Measurements from ENCODE around the gene NAP1L4.

Gene NAP1L4

GRCh38 chr11:2983908-2984307 lies 8.2 kb downstream of the NAP1L4 start:
- no peak for TF ChIP-seq ZNF274 (IDR thresholded peaks at IDR 0.05; ENCODE audit: low read depth, low read length)
- TF ChIP-seq YY1 (IDR thresholded peaks at IDR 0.05; ENCODE audit: insufficient read depth, insufficient read length), result no peak
- TF ChIP-seq SUZ12 (IDR thresholded peaks at IDR 0.05; ENCODE audit: extremely low read depth, insufficient read depth, insufficient read length), result no peak
- Histone ChIP-seq H3K4me1 (ENCODE audit: insufficient read depth, insufficient read length) (peaks cover 5% of the 10 kb centered on the region), H3K27me3 (ENCODE audit: insufficient read depth, insufficient read length) (no peaks in the 10 kb centered on the region), H3K36me3 (ENCODE audit: insufficient read depth, insufficient read length, low read length) (peaks cover 46% of the 10 kb centered on the region), H3K9ac (ENCODE audit: insufficient read length, low read depth) (no peak overlapping the region), H3K4me3 (ENCODE audit: insufficient read length, low read depth) (no peak overlapping the region), H3K9me3 (ENCODE audit: insufficient read depth, low read length) (no peaks in the 10 kb centered on the region)
- no peak for DNase-seq (ENCODE audit: low read depth, low spot score)

GRCh38 chr11:2982214-2982613 lies 9.9 kb downstream of the NAP1L4 start:
- no peak for TF ChIP-seq SUZ12 (IDR thresholded peaks at IDR 0.05; ENCODE audit: extremely low read depth, insufficient read depth, insufficient read length)
- no peak for TF ChIP-seq YY1 (IDR thresholded peaks at IDR 0.05; ENCODE audit: insufficient read depth, insufficient read length)
- no peak for TF ChIP-seq ZNF274 (IDR thresholded peaks at IDR 0.05; ENCODE audit: low read depth, low read length)
- H3K4me3 ChIP-seq (ENCODE audit: insufficient read length, low read depth), result no peak overlapping the region
- peaks cover 54% of the 10 kb centered on the region for H3K36me3 ChIP-seq (ENCODE audit: insufficient read depth, insufficient read length, low read length)
- H3K4me1 ChIP-seq (ENCODE audit: insufficient read depth, insufficient read length), result no peaks in the 10 kb centered on the region
- H3K9ac ChIP-seq (ENCODE audit: insufficient read length, low read depth), result no peak overlapping the region
- no peaks in the 10 kb centered on the region for H3K27me3 ChIP-seq (ENCODE audit: insufficient read depth, insufficient read length)
- DNase-seq (ENCODE audit: low read depth, low spot score), result no peak
- no peaks in the 10 kb centered on the region for H3K9me3 ChIP-seq (ENCODE audit: insufficient read depth, low read length)

- TF ChIP-seq ZNF274 (IDR thresholded peaks at IDR 0.05; ENCODE audit: low read depth, low read length) (no peak), SUZ12 (IDR thresholded peaks at IDR 0.05; ENCODE audit: extremely low read depth, insufficient read depth, insufficient read length) (no peak), YY1 (IDR thresholded peaks at IDR 0.05; ENCODE audit: insufficient read depth, insufficient read length) (no peak)
- H3K9me3 ChIP-seq (ENCODE audit: insufficient read depth, low read length), result no peaks in the 10 kb centered on the region
- DNase-seq (ENCODE audit: low read depth, low spot score), result no peak
- no peak overlapping the region for H3K4me3 ChIP-seq (ENCODE audit: insufficient read length, low read depth)
- no peaks in the 10 kb centered on the region for H3K4me1 ChIP-seq (ENCODE audit: insufficient read depth, insufficient read length)
- H3K36me3 ChIP-seq (ENCODE audit: insufficient read depth, insufficient read length, low read length), result peaks cover 62% of the 10 kb centered on the region
- no peak overlapping the region for H3K9ac ChIP-seq (ENCODE audit: insufficient read length, low read depth)
- no peaks in the 10 kb centered on the region for H3K27me3 ChIP-seq (ENCODE audit: insufficient read depth, insufficient read length)
Observed at GRCh38 chr11:2981130-2981529, 11.0 kb downstream of the NAP1L4 start.

- Histone ChIP-seq H3K9me3 (ENCODE audit: insufficient read depth, low read length) (no peaks in the 10 kb centered on the region), H3K9ac (ENCODE audit: insufficient read length, low read depth) (no peak overlapping the region), H3K4me3 (ENCODE audit: insufficient read length, low read depth) (no peak overlapping the region), H3K4me1 (ENCODE audit: insufficient read depth, insufficient read length) (no peaks in the 10 kb centered on the region), H3K27me3 (ENCODE audit: insufficient read depth, insufficient read length) (no peaks in the 10 kb centered on the region), H3K36me3 (ENCODE audit: insufficient read depth, insufficient read length, low read length) (peaks cover 70% of the 10 kb centered on the region)
- no peak for DNase-seq (ENCODE audit: low read depth, low spot score)
- TF ChIP-seq SUZ12 (IDR thresholded peaks at IDR 0.05; ENCODE audit: extremely low read depth, insufficient read depth, insufficient read length), result no peak
- no peak for TF ChIP-seq ZNF274 (IDR thresholded peaks at IDR 0.05; ENCODE audit: low read depth, low read length)
- TF ChIP-seq YY1 (IDR thresholded peaks at IDR 0.05; ENCODE audit: insufficient read depth, insufficient read length), result no peak
Observed at GRCh38 chr11:2980168-2980840, 11.8 kb downstream of the NAP1L4 start.

- no peaks in the 10 kb centered on the region for H3K4me1 ChIP-seq (ENCODE audit: insufficient read depth, insufficient read length)
- H3K9ac ChIP-seq (ENCODE audit: insufficient read length, low read depth), result no peak overlapping the region
- no peak for DNase-seq (ENCODE audit: low read depth, low spot score)
- H3K9me3 ChIP-seq (ENCODE audit: insufficient read depth, low read length), result no peaks in the 10 kb centered on the region
- TF ChIP-seq ZNF274 (IDR thresholded peaks at IDR 0.05; ENCODE audit: low read depth, low read length), result no peak
- TF ChIP-seq YY1 (IDR thresholded peaks at IDR 0.05; ENCODE audit: insufficient read depth, insufficient read length), result no peak
- no peak for TF ChIP-seq SUZ12 (IDR thresholded peaks at IDR 0.05; ENCODE audit: extremely low read depth, insufficient read depth, insufficient read length)
- no peaks in the 10 kb centered on the region for H3K27me3 ChIP-seq (ENCODE audit: insufficient read depth, insufficient read length)
- no peak overlapping the region for H3K4me3 ChIP-seq (ENCODE audit: insufficient read length, low read depth)
- peaks cover 82% of the 10 kb centered on the region for H3K36me3 ChIP-seq (ENCODE audit: insufficient read depth, insufficient read length, low read length)
Observed at GRCh38 chr11:2977113-2977512, 15.0 kb downstream of the NAP1L4 start.

- H3K9ac ChIP-seq (ENCODE audit: insufficient read length, low read depth), result no peak overlapping the region
Observed at GRCh38 chr11:2976294-2977063, 15.7 kb downstream of the NAP1L4 start.

GRCh38 chr11:2975594-2975993 lies 16.5 kb downstream of the NAP1L4 start:
- Histone ChIP-seq H3K36me3 (ENCODE audit: insufficient read depth, insufficient read length, low read length) (peaks cover 97% of the 10 kb centered on the region), H3K4me1 (ENCODE audit: insufficient read depth, insufficient read length) (no peaks in the 10 kb centered on the region), H3K9ac (ENCODE audit: insufficient read length, low read depth) (no peak overlapping the region), H3K4me3 (ENCODE audit: insufficient read length, low read depth) (no peak overlapping the region), H3K9me3 (ENCODE audit: insufficient read depth, low read length) (no peaks in the 10 kb centered on the region), H3K27me3 (ENCODE audit: insufficient read depth, insufficient read length) (no peaks in the 10 kb centered on the region)
- no peak for DNase-seq (ENCODE audit: low read depth, low spot score)
- no peak for TF ChIP-seq ZNF274 (IDR thresholded peaks at IDR 0.05; ENCODE audit: low read depth, low read length)
- TF ChIP-seq SUZ12 (IDR thresholded peaks at IDR 0.05; ENCODE audit: extremely low read depth, insufficient read depth, insufficient read length), result no peak
- TF ChIP-seq YY1 (IDR thresholded peaks at IDR 0.05; ENCODE audit: insufficient read depth, insufficient read length), result no peak

More at GRCh38 chr11:2976294-2977063, 15.7 kb downstream of the NAP1L4 start:
- H3K36me3 ChIP-seq (ENCODE audit: insufficient read depth, insufficient read length, low read length), result peaks cover 88% of the 10 kb centered on the region
- no peak for TF ChIP-seq SUZ12 (IDR thresholded peaks at IDR 0.05; ENCODE audit: extremely low read depth, insufficient read depth, insufficient read length)
- no peak for TF ChIP-seq ZNF274 (IDR thresholded peaks at IDR 0.05; ENCODE audit: low read depth, low read length)
- TF ChIP-seq YY1 (IDR thresholded peaks at IDR 0.05; ENCODE audit: insufficient read depth, insufficient read length), result no peak
- H3K27me3 ChIP-seq (ENCODE audit: insufficient read depth, insufficient read length), result no peaks in the 10 kb centered on the region
- H3K4me3 ChIP-seq (ENCODE audit: insufficient read length, low read depth), result no peak overlapping the region
- no peaks in the 10 kb centered on the region for H3K4me1 ChIP-seq (ENCODE audit: insufficient read depth, insufficient read length)
- H3K9me3 ChIP-seq (ENCODE audit: insufficient read depth, low read length), result no peaks in the 10 kb centered on the region
- DNase-seq (ENCODE audit: low read depth, low spot score), result no peak
